GM23248 (cell line): ENCODE measurements around the gene MX2.

ENCODE experiments used
- EZH2 ChIP-seq: fragments of 200-600 bp; sonication (generic); IDR thresholded peaks from 2 replicates; pipeline ENCODE4 v1.6.1; 2018; ENCODE audit warnings: antibody characterized with exemption, mild to moderate bottlenecking; ENCODE audit not compliant: insufficient read depth, poor library complexity, severe bottlenecking
- EZH2phosphoT487 ChIP-seq: fragments of 200-600 bp; sonication (generic); IDR thresholded peaks from 2 replicates; pipeline ENCODE4 v1.6.1; 2018; ENCODE audit warnings: antibody characterized with exemption, moderate library complexity, mild to moderate bottlenecking, low read depth; ENCODE audit not compliant: insufficient read depth

- TF ChIP-seq EZH2phosphoT487 (no peak), EZH2 (no peak)
Measured at GRCh38 chr21:41327753-41328152, 34.1 kb upstream of the MX2 start.
